HG02852 (cell line): Measurements from ENCODE around the gene SMARCC1.

ENCODE experiments used
- ATAC-seq: cut with Tn5 transposase; IDR thresholded peaks from one replicate; pipeline ENCODE4 v1.9.1; 2021; ENCODE audit warnings: mild to moderate bottlenecking, moderate library complexity; ENCODE audit not compliant: unreplicated experiment

Gene SMARCC1

DNA sequence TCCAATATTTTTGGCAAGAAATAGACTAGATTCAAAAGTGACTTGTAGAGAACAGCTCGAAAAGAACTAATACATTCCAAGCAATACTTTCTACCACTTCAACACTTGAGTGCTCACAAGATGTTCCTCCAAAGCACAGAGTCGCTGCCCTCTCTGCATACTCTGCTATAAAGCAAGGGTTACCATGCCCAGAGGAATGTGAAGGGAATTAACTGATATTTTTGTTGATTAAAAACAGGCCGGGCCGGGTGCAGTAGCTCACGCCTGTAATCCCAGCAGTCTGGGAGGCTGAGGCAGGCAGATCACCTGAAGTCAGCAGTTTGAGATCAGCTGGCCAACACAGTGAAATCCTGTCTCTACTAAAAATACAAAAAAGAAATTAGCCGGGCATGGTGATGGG, 145.5 kb downstream of the SMARCC1 start:
- no peak for ATAC-seq

DNA sequence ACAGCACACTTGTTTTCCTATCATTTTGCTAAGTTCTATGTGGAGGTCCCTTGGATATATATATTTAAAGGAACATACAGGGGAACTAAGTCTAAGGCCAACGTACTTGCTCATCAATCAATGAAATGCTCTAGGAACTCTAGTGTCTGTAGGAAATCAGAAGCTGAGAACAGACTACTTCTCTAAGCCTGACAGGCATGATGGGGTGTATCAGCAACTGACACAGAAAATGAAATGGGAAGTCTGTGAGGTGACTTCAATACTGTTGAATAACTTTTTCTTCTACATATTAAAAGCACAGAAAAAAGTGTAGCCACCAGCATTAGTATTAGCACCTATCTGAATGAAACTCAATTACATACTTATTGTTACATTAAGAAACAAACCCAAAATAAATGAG, 146.2 kb downstream of the SMARCC1 start:
- ATAC-seq, result no peak

DNA sequence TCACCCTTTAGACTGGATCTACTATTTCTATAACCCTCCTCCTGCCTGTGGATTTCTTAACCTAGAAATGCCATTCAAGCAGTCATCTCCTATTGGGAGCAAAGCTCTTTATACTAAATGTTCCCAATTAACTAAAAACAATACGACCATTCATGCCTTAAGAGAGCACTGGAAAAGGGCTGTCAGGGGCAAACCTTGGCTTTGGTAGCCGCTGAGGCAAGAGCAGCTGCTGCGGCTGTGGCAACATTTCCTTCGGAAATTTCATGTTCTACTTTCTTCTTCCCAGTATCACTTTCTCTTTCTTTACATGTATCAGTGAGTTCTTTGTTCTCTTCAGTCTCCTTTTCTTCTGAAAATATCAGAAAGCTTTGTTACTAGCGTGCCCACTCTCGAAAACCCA, 146.7 kb downstream of the SMARCC1 start:
- ATAC-seq, result no peak

DNA sequence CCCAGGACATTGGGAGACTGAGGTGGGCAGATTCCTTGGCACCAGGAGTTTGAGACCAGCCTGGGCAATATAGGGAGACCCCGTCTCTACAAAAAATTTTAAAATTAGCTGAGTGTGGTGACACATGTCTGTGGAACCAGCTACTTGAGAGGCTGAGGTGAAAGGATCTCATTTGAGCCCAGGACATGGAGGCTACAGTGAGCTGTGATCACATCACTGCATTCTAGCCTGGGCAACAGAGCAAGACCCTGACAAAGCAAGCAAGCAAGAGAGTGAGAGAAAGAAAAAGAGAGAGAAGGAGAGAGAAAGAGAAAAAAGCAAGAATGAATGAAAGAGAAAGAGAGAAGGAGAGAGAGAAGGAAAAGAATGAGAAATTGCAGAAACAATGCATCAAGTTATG, 150.9 kb downstream of the SMARCC1 start:
- ATAC-seq, result no peak

DNA sequence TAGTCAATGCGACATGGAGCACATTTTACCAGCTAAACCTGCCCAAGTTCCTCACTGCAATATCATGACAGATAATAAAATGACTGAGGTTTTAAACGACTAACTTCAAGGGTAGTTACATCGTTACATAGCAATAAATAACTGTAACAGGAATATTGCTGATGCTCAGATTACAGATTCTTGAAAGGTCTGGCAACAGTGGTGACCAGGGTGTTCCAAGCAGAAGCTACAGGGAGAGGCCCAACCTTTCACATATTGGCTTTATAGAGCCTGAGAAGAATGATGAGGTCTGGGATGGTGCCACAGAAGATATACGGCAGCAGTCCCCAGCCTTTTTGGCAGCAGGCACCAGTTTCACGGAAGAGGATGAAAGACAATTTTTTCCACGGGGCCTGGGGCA, 151.9 kb downstream of the SMARCC1 start:
- no peak for ATAC-seq

DNA sequence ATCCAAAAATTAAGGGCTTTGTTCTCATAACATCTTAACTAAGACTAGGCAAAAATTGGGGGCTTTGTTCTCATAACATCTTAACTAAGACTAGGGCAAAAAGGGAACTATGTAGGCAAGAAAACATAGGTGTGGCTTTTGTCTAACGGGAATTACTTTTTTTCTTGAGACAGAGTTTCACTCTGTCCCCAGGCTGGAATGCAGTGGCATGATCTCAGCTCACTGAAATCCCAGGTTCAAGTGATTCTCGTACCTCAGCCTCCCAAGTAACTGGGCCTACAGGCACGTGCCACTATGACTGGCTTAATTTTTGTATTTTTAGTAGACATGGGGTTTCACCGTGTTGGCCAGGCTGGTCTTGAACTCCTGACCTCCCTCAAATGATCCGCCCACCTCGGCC, 153.3 kb downstream of the SMARCC1 start:
- ATAC-seq, result no peak

DNA sequence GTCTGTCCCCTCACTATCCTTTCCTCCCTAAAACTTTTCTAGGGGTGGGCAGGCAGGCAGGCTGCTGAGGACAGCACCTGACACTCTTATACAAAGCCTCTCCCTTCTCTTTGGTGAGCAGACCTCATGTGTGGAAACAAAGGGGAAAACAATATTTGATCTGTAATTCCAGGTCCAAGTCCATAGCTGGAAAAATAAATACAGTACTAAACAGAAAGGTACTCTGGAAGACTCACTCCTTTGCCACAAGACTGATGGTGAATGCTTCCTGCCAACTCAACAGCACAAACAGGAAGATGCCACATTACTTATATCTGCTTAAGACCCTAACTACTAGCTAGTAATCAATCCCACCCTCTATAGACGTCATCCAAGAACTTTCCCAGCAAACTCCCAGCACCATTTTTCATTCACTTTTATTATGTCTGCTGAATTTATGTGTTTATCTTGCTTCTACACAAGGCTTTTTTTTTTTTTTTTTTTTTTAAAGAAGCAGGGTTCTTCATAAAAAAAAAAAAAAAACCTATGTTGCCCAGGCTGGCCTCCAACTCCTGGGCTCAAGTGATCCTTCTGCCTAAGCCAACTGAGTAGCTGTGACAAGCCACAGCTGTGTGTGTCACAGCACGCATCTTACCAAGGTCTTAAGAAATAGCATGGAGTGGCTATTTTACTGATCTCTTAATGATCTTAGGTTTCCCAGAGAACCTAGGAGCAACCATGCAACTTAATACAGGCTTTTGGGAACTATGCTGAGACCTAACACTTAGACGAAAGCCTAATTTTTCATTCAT, 158.8 kb downstream of the SMARCC1 start:
- no peak for ATAC-seq

DNA sequence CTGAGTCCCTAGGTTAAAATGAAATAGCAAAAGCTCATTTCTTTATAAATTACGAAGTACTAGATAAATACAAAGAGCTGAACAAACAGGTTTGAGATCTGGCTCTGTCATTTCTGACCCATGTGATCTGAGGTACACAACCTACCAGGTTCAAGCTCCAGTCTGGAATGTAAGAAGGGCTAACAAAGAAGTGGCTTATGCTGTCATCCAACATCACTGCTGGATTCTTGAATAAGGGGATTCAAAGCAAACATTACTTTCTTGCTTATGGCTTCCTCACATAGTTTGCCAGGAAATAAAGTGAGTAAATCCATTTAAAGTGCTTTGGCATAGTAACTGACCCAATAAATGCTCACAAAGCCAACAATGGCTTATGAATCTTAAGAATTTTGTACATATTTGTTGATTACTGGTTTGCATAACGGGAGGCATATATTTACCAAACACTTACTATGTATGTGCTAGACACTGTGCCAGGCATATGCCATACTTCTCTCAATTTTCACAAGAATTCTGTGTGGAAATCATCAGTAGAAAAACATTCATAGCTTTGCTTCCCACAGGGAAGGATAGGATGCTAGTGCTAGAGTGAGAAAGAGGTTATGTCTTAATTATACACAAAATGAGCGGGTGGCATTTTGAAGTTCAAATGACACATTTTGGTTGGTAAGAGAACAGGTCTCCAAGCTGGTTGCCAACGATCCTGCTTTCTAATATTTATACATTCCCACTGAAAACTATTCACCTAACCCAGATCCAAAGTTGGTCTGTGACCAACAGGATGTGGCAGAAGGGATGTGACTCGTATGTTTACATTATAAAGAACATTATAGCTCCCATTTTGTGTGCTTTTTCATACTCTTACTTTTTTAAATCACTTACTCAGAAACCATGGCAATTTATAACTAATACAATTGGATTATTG, 164.3 kb downstream of the SMARCC1 start:
- ATAC-seq, result no peak

DNA sequence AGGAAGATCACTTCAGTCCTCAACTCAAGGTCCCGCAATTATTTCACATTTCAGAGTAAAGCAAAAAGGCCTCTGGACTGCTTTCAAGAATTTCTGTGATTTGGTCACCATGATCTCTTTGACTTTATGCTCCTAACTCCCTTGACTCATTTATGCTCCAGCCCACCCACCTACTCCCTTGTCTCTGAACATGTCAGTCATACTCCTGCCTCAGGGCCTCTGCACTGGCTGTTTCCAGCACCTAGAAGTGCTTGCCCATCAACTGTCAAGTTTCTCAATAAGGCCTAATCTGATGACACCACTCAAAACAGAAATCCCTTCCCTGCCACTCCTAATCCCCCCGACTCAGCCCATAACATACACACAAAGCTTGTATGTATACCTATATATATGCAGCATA, 166.9 kb downstream of the SMARCC1 start:
- ATAC-seq, result no peak

DNA sequence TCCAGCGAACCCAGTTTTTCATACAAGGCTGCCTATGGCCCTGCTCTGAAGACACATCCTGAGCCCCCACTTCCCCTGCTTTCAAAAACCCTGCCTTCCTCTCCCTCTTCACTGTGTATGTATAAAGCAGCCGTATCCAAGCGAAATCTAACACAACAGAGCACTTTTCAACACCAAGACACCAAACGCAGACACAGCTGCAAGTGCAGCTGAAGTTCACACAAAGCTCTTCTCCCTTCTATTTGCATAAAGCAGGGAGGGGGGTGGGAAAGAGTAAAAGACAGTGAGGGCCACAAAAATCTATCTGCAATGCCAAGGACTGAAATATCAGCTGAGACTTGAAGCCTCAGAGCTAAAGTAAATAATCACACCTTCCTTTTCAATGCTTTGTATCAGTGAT, 168.0 kb downstream of the SMARCC1 start:
- ATAC-seq, result no peak

DNA sequence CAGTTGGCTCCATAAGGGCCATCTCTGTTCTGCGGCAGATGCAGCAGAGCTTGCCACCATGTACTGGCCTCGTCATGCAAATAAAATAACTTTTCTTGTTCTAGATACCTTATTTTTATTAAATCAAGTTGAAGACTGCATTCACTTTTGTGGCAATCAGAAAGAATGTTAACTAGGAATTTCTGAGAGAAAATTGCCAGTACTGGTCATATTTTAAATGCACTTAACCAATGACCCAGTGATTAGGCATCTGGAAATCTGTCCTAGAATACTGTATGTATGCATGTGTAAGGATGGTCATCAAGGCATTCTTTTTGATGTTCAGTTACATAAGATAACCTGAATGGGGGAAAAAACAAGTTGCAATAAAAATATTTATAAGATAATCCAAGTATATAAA, 168.8 kb downstream of the SMARCC1 start:
- no peak for ATAC-seq

DNA sequence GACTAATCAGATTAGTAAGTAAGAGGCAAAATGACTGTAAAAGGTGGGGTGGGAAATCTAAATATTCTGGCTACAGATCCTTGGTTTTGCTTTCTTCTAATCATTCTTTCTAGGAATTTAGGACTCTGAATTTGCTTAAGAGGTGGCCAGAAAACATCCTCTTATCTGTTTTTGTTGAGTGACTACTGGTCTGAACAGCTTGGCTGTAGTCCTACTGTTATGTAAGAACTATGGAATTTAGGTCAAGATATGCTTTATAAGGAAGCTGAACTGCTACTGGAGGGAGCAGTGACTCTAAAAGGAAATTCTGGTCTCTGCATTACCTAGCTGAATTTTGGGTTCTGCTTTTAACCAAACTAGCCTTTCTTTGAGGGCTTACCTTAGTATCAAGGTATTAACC, 169.5 kb downstream of the SMARCC1 start:
- ATAC-seq, result no peak

DNA sequence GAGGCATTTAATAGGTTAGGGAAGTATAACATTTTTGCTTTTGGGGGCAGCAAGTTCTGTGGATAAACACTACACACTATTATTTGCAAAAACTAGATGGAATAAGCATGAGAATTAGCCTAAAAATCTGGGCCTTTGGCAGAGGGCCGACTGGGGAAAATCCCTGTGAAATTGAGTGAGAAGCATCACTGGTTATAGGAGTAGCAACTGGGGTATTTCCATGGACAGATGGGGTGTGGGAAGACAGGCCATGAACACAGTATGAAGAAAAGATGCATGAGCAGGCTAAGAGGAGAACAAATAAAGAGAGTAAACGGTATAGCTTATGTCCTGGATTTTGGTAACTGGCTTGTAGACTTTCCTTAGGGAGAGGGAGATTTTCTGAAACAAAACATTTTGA, 170.1 kb downstream of the SMARCC1 start:
- ATAC-seq, result no peak

DNA sequence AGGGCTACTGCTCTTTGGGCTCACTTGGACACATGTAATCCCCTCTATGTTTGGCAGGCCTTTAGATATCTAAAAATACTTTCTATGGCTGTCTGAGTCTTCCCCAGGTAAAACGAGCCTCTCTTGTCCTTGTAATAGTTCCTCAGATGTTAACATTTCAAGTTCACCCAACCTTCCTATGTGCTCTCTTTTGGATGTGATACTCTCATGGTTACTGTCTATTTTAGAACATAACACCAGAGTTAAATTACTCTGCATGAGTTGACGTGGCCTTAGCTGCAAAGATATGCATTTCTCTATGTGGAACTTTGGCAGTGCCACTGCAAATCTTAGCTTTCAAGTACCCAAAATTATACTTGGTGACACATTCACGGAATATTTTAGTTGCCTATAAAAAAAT, 171.1 kb downstream of the SMARCC1 start:
- no peak for ATAC-seq

DNA sequence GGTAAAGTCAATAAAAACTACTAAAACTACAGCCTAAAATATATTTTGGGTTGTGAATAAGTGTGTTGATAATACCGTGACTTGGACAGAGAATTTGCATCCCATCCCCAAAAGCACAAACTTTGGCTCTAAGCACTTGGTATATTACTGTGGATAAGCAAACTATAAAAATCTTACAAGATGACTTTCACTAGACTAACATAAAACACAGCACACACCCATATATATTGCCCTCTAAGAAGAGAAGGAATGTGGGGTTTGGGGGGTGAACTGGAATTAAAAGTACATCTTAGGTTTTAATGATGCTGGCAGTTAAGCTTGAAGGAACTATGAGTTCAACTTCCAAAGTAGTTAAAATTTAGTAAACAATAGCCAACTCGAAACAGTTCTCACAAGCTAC, 174.4 kb downstream of the SMARCC1 start:
- no peak for ATAC-seq

DNA sequence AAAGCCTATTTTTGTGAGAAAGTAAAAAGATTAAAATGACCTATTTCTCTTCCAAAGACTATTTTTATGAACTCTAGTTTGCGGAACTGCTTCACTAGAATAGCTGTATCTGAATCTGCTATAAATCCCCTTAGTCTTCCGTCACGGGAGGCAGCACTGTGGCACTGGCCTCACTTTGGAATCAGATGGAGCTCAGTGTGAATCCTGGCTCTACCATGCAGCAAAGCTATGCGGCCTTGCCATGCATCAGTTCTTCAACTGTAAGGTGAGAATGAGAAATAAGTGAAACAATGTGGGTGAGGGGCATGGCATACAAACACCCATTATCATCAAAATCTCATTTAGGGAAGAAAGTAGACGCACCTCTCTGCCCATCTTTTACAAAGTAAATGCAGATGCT, 175.5 kb downstream of the SMARCC1 start:
- ATAC-seq, result no peak

DNA sequence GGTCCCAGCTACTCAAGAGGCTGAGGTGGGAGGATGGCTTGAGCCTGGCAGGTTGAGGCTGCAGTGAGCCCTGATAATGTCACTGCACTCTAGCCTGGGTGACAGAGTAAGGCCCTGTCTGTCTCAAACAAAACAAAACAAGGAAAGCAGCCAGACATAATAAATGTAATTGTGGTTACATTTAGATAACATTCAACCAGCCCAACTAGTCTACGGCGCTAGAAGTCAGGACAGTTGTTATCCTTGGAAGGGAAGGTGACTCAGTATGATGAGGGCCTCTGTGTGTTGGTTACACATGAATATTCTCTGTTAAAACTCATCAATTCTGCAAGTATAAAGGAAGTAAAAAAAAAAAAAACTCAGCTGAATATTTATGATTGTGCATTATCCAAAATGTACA, 176.0 kb downstream of the SMARCC1 start:
- ATAC-seq, result no peak

DNA sequence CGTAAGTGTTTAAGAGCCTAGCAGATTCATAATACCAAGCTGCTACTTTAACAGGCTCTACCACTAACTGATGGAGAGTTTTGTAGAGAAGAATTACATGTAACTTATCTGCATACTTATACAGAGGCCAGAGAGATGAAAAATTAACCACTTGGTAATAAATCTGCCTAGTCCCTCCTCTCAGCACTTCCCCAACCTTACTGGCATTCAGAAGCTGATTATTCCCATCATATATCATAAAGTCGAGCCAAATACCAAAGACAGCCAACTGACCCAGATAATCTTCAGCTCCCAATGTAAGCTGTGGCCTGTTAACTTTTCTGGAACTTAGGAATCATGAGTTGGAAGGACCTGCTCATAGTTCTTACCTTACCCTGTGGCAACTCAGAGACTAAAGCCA, 177.5 kb downstream of the SMARCC1 start:
- ATAC-seq, result no peak

DNA sequence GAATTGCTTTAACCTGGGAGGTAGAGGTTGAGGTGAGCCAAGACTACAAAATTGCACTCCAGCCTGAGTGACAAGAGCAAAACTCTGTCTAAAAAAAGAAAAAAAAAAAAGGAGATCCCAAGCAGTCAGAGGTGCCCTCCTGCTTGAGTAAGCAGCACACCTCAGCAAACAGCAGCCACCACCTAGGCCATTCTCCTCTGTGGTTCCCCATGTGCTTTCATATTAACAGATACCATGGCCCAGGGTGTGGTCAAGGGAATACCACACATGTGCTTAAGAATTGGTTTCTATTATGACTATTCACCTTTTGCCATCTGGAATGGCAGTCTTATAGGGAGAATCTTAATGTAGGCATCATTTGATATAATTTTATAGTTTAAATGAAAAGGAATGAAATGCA, 178.4 kb downstream of the SMARCC1 start:
- ATAC-seq, result no peak

DNA sequence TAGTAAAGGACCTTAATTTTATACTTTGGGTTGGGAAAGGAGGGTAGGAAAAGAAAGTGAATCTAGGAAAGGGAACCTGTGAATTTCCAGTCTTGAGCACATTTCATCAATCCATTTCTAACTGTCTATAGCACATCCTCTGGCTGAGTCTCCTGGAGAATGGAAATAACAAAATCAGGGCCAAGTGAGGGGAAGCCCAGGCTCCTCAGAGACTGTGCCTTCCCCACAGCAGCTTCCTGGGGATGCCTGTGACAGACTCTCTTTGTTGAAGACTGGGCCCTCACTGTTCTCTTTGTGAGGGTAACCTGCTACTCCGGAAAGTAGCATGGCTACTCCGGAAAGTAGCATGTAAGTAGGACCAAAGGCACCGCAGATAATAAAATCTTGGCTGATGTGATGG, 180.4 kb downstream of the SMARCC1 start:
- ATAC-seq, result no peak

DNA sequence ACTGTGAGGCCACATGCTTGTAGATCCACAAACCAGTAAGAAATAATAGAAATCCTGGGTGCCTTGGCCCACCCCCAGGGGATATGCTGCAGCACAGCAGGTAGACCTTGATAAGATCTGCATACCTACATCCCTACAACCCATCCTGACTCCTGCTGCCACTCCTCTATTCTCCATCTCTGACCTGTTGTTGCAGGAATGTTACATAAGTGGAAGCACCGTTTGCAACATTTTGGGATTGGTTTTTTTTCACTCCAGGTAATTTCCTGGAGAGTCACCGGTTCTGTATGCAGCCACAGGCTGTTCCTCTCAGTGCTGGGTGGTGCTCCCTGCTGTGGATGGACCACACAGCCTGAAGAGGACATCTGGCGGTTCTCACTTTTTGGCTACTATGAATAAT, 186.9 kb downstream of the SMARCC1 start:
- ATAC-seq, result no peak

DNA sequence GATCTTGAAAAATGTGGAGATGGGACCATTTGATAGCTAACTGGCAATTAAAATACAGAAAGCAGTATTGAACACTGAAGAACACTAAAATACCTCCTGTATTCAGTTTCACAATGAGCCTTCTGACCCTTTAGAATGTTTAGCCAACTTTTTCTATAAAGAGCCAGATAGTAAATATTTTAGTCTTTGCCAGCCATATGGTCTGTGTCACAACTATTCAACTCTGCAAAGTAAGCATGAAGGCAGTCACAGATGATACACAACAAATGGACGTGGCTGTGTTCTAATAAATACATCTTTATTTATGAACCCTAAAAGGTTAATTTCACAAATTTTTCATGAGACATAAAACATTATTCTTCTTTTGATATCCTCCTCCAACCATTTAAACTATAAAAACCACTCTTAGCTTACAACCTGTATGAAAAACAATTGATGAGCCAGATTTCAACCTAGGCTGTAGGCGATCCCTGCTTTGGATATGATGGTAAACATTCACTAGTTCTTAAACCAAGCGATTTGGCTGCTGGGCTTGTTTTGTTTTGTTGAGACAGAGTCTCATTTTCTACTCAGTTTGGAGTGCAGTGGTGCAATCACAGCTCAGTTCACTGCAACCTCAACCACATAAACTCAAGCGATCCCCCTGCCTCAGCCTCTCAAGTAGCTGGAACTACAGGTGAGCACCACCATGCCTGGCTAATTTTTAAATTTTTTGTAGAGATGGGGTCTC, 189.5 kb downstream of the SMARCC1 start:
- ATAC-seq, result no peak
